SW 1271 (cell line): ENCODE data around the gene SCUBE3.

Source experiments
- DNase-seq, 2 experiments: peaks; one replicate each; lab custom pipeline; 2025; lab: John Stamatoyannopoulos, UW

The SCUBE3 gene

DNA sequence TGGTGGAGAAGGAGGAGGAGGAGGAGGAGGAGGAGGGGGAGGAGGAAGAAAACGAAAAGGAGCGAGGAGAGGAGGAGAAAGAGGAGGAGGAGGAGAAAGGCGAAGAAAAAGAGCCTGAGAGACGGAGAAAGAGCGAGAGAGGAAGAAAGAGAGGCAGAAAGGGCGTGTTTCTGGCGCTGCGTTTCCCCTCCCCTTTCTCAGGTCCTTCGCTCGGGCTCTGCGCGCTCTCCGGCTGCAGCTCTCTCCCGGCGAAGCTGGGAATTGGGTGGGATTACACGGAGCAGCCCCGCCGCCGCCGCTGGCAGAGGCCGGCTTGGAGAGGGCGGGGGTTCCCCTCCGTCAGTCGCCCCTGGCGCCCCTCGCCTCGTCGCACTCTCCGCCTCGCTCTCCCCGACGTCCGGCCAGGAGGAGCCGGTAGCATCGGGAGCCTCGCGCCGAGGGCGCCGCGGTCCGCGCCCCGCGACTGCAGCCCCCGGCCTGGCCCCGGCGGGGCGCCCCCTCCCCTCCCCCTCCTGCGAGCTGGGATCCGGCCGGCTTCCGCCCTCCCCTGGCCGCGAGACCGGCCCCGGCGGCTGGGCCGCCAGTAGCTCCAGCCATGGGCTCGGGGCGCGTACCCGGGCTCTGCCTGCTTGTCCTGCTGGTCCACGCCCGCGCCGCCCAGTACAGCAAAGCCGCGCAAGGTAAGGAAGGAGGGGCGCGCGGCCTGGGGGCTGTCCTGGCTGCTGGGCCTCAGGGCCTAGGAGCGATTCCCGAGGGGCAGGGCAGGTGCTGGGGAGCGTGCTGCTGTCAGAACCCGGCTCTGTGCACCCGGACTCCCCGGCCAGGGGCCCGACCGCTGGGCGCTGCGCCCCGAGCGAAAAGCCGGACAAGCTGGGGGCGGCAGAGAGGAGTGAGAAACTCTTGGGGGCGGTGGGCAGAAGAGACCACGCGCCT lies at the start of gene SCUBE3:
TSS of gene SCUBE3 (plus strand) at position 133 of the 933 bp plus-strand sequence. CDS start at position 596, 463 bp downstream.
- no peak for DNase-seq

DNA sequence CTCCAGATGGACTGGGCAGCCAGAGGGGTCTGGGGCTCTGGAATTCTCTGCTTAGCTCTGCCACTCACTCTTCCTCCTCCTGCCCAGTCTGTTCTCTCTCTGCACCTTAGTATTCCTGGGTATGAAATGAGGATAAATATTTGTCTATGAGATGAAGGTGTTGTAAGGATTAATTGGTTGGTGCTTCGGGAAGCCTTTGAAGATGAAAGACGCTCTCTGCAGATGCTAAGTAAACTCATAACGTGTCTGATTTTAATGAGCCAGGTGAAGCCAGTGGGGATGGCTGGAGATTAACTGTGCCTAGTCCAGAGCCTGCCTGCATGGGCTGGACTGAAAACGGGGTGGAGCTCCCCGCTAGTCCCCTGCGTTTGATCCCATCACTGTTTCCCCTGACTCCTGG lies 49.5 kb upstream of the SCUBE3 start:
- no peak for DNase-seq

DNA sequence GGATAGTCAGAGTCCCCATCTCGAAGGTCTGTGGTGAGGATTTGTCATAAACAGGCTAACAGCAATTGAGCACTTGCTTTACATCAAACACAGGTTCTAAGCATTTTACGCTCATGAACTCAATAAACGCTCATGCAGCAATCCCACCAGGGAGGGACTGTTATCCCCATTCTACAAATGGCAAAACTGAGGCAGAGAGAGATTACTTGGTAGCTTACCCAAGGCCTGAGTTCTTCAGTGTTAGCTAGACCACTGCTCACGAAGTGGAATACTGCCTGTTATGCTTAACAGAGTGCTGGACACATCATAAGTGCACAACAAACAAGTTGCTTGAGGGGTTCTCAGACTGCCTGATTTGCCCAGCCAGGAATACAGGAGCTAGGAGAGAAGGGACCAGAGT lies 48.9 kb upstream of the SCUBE3 start:
- DNase-seq: no peak

DNA sequence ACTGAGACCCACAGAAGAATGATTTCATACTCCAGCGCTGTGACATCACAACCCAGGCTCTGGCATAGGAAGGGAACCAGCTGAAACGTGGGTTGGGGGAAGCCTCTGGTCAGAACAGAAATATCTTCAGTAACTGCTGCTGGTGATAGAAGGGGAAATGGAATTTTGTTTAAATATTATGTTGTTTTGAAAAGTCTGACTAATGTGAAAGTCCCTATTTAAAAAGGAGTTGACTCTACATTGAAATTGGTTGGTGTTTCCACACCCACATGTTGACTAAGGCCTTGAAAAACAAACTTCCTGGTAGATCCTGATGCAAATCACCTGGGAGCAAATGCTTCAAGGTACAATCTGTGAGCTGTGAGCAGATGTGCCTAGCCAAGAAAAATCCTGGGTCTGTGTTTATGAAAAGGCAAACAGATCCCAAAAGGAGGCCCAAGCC lies 48.1 kb upstream of the SCUBE3 start:
- no peak for DNase-seq

DNA sequence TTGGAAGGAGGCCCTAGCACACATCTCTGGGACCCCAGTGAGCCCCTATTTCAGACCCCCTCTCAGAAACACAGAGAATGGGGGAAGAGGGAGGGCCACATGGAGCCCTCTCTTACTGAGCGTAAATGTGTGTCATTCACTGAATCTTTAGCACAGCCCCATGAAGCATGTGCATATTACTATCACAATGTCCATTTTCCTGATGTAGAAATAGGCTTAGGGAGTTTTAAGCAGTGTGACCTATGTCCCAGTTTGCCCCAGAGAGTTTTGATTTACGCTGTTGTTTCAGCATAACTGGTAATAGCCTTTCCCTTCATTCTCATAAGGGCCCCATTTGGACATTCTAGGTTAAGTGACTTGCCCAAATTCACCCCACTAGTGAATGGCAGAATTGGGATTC lies 47.6 kb upstream of the SCUBE3 start:
- no peak for DNase-seq

DNA sequence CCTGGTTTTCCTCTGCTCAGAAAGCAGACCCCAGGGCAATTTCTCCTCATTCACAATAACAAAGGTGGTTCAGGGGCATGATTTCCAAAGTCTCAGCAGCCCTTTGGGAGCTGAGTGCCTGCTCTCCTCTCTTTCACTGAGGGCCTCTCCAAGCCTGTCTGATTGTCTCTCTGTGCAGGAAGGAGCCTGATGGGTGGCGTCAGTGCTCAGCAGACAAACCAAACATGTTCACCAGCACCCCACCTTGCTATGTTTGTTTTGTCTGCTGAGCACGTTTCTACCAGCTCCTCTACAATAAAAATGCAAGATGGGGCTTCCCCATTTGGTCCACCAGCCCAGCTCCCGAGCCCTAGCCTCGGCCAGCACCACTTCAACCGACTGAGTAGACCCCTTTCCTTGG lies 47.2 kb upstream of the SCUBE3 start:
- DNase-seq: no peak

DNA sequence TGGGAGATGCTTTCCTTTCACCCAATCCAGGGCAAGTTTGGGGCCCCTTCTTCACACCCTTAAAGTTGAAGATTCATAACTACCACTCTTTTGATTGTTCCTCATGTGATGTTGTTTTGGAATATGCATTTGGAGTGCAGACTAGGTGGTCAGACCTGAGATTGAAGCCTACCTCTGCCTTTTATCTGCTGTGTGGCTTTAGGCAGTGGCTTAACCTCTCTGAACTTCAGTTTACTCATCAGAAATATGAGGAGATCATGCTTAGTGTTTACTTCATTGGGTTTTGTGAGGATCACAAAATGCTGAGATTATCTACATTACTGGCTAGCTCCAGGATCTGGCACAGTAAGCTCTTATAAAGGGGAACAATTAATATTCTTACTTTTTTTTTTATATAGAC lies 46.3 kb upstream of the SCUBE3 start:
- no peak for DNase-seq

DNA sequence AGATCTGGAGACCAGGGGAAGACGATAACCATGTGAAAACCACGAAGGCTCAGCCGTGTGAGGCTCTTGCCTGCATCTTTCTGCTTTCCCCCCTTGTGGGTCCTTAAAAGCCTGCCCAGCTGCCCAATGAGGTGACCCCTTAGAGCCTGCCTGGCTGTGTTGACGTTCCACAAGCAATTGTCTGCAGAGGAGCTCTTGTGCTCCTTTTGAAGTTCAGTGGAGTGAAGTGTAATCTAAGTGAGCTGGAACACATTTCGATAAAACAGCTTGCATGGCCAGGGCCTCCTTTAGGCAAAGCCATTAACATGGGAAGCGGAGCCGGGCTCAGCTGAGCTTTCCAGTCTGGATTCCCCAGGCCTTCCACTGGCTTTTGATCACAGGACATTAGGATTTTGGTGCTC lies 45.3 kb upstream of the SCUBE3 start:
- no peak for DNase-seq

DNA sequence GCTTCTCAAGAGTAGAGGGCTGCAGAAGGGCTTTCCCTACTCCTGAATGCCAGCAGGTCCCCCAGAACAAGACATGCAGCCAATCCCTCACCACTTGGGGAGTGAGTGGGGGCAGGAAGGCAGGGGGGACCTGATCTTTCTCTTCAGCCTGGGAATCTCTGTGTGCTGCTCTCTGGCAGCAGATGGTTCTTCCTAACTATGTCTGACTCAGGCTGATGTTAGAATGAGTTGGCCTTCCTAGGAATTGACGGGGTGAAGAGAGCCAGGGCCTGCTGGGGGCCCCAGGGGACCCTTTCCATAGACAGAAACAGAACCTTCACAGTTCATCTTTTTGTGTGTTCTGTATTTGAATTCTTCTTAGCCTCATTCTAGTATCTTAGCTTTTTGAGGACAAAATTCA lies 43.6 kb upstream of the SCUBE3 start:
- DNase-seq: no peak

DNA sequence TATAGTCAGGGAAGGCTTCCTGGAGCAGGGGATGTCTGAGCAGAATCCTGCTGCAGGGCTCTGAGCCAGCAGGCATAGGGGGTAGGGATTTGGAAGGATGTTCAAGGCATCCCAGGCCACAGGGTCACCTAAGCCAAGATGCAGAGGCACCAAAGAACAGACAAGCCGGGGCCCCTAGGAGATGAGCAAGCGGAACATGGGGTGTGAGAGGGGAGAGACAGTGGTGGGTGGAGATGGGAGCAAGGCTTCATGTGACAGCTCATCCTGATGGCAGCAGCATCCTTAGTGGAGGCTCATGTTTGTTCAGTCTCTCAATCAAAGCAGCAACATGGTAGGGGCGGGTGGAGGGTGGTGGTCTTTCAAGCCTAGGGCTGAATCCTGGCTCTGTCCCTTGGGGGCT lies 42.9 kb upstream of the SCUBE3 start:
- no peak for DNase-seq

DNA sequence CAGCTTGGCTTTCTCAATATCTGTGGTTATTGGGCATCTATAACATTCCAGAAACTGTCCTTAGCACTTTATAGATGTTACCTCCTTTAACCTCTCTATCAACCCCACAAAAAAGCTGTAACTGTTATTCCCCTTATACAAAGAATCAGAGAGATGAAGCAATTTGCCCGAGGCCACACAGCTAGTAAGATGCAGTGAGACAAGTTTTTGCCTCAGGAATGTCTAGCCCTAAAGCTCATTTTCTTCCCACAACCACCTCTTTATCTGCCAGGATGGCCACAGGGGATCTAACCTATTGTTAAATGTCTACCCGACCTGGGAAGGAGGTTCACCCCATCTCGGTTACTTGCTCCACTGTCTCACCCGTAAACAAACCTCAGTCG lies 40.7 kb upstream of the SCUBE3 start:
- DNase-seq: no peak

DNA sequence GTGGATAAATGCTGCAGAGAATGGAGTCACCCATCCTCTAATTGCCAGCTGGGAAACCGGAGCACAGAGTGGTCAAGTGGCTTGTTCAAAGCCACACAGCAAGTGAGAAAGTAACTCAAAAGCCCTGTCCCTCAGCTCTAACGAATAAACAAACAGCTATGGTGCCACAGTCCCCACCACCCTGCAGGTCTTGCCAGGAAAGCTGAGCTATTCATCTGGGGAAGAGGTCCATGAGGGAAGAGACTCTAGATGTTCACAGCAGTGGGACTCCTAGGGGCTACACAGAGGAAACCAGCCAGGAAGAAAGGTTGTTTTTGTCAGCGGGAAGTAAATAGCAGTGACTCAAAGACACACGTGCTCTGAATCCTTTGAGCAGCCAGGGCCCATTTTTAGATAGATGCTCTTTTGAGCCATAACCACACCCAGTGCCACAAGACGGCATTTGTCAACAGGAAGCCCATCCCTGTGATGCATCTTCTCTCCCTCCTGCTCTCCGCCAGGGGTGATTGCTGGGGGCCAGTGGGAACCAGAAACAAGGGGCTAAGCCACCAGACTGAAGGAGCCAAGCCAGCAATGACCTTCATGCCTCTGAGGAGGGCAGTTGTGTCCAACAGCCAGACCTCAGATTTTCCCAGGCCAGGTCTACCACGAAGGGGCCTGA lies 40.2 kb upstream of the SCUBE3 start:
- DNase-seq: no peak

DNA sequence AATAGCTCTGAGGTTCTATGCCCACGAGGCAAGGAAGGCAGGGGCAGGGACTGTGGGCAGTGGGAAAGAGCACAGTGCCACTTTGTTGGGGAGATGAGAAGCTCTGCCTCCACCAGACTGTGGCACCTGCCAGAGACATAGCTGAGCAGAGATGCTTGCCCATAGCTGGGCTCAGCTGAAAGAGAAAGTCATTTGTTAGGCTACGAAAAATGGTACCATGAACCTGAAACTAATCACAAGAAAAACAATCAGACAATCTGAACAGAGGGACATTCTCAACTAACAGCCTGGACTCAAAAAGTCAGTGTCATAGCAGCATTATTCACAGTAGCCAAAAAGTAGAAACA lies 39.7 kb upstream of the SCUBE3 start:
- DNase-seq: no peak

DNA sequence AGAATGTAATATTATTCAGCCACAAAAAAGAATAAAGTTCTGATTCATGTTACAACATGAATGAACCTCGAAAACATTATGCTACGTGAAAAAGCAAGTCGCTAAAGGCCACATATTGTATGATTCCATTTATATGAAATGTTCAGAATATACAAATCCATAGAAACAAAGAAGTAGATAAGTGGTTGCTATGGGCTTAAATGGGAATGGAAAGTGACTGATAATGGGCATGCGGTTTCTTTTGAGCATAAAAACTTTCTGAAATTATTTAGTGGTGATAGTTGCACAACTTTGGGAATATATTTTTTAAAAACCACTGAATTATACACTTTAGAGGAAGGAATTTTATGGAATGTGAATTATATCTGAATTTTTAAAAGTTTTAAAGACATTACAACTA lies 39.3 kb upstream of the SCUBE3 start:
- no peak for DNase-seq

DNA sequence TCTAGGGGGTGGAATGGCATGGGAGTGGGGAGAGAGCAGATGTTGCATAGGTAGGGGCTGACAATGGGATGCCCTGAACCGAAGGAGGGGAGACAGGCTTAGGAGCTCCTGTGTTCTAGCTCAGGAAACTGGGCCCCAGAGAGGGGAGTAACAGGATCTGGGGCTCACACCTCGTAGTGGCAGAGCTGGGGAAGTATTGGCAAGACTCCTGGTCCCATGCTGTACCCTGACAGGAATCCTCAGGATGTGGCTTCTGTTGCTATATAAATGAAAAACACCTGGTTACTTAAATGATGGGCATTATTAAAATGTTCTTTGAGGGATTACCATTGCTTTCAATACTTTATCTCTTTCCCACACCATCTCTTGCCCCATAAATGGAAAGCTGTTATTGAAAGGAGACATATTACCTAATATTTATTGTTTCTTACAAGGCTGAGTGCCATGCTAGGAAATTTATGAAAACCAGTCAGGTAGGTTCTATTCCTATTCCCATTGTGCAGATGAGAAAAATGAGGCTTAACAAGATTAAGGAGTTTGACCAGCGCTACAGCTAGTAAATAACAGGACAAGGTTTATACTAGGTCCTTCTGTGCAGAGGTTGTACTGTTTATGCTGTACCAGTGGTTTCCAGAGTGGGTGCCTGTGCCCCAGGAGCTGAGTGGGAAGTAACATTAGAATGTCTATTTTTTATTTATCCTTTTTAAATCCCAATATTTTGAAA lies 37.3 kb upstream of the SCUBE3 start:
- no peak for DNase-seq

DNA sequence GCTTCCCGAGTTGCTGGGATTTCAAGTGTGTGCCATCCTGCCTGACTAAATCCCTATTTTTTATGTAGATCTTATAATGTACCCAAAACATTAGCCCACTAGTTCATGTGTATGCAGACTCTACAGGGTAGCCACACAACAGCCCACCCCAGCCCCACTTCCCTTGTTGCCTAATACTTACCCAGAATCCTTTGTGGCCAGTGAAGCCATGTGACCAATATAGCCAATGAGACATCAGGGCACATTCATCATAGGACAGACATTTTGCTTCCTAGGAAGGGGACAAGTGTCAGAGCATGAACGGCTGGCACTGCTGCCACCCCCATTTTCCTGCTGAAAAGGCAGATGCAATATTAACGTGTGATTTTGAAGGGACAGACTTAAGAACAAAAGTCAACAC lies 36.6 kb upstream of the SCUBE3 start:
- DNase-seq: no peak

DNA sequence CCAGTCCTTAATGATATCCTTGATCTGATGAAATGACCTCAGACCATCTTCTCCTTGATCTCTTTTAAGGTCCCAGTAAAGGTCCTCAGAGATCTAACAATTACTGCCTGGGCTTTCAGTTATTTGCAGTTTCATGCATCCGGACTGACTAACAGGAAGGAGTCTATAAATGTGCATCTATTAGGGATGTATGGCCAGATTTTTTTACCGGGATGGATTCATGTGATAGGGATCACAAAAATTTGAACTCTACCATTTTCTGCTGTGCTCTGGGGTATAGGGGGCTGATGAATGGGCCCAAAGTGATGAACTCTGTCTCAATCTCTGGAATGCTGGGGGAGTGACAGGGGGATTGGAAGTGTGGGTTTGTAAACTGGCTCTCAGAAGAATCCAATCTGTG lies 36.2 kb upstream of the SCUBE3 start:
- no peak for DNase-seq

DNA sequence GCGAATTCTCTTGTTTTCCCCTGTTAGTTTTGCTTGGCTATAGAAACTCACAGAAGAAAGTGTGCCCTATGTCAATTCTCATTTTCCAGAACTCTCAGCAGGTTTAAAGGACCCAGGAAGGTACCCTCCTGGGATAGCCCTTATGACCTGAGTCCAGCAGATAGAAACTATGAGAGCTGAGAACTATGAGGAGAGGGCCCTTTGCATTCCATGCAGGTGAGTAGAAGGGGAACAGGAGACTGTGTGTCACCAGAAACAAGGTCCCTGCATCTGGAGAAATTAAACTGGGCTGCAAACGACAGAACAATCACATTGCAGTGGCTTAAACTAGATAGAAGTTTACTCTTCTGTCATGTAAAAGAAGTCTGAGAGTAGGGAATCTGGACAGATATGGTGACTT lies 35.7 kb upstream of the SCUBE3 start:
- DNase-seq: no peak

DNA sequence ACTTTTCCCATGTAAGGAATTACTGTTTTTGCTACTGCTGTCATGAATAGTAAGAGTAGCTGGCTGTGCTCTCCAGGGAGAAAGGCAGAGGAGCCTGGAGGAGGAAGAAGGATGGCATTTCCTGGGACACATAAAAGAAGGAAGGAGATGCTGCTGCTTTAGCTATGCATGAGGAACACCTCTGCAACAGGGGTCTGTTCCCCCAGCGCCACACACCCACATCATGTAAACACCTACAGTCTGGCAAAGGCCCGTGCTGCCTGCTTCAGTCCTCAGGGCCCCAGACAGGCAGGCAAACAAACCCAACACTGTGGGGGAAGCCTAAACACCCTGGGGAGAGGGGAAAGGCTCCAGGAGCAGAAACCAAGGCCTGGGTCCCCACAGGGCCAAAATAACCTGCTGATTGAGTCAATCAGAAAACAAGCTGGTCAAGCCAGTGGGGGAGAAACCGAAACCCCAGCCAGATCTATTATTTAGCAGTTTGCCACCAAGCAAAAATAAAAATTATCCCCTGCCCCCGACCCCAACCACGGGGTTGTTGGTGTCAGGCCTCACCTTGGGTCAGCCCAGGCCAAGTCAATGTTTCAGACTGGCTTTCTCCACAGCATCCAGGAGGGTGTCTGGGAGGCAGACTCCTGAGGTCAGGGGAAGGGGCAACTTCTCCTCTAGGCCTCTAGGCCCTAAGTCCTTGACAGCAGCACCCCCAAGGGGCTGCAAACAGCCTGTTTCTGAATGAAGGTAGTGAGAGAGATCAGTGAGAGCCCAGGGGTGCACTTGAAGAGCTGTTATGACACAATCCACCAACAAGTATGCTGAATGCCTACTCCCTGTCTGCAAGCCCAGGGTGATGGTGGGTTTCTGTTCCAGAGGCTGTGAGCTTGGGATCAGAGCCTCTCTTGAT lies 34.6 kb upstream of the SCUBE3 start:
- no peak for DNase-seq

DNA sequence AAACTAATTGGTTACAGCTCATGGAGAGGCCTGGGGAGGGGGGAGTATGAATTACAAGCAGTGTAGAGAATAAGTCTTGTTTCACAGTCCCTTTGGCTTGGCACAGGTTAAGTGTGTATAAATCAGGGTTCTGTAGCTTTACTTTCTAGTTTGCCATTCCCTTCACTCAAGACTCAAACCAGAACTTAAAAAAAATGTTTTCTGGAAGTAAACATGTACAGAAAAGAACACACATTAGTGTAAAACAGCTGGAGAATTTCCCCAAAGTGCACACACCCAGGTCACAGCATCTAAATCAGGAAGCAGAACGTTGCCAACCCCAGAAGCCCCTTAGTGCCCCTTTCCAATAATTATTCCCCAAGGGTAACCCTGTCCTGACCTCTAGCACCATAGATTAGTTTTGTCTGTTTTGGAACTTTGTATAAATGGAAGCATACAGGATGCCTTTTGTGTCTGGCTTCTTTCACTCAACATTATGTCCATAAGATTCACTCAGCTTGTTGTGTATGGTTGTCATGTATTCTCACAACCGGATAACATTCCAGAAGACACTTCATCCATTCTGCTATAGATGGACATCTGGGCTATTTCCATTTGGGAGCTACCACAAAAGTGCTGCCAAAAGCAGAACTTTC lies 33.7 kb upstream of the SCUBE3 start:
- no peak for DNase-seq

DNA sequence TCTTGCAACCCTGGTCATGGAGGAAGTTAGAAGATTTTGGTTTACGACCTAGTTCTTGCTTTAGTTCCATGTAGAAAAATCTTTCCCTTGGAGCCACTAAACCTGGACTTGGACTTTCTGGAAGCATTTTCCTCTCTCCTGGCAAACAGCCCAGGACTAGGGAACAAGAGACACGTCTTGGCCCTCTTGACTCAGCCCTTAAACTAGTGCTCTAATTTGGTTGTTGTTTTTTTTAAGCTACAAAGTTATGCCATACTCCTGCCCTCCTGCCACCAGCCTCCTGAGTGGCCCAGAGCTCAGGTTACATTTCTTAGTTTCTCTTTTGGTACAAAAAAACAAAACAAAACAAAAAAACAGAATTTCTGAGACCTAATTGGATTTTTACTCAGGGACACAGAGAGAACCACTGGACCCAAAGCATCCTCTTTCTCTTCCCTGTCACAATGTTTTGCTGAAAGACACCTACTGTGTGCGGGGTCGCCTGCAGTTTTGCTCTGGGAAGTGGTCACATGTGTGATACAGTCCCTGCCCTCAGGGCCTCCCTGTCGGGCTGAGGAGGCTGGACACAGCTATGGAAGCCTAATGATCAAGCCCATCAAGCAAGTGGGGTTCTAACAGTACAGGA lies 32.3 kb upstream of the SCUBE3 start:
- DNase-seq: peak in 1 of 2 experiments; percentile 17
